GM21390 (cell line): ENCODE data around the gene AZU1.
"Not testable (repeated sequence)": the region's sequence is repeated elsewhere in the genome, so short reads cannot be mapped to it uniquely, and the experiment has no call there.

Experiments used
- ATAC-seq: cut with Tn5 transposase; IDR thresholded peaks from one replicate; pipeline ENCODE4 v1.9.1; 2021; ENCODE audit not compliant: unreplicated experiment

The AZU1 gene

DNA sequence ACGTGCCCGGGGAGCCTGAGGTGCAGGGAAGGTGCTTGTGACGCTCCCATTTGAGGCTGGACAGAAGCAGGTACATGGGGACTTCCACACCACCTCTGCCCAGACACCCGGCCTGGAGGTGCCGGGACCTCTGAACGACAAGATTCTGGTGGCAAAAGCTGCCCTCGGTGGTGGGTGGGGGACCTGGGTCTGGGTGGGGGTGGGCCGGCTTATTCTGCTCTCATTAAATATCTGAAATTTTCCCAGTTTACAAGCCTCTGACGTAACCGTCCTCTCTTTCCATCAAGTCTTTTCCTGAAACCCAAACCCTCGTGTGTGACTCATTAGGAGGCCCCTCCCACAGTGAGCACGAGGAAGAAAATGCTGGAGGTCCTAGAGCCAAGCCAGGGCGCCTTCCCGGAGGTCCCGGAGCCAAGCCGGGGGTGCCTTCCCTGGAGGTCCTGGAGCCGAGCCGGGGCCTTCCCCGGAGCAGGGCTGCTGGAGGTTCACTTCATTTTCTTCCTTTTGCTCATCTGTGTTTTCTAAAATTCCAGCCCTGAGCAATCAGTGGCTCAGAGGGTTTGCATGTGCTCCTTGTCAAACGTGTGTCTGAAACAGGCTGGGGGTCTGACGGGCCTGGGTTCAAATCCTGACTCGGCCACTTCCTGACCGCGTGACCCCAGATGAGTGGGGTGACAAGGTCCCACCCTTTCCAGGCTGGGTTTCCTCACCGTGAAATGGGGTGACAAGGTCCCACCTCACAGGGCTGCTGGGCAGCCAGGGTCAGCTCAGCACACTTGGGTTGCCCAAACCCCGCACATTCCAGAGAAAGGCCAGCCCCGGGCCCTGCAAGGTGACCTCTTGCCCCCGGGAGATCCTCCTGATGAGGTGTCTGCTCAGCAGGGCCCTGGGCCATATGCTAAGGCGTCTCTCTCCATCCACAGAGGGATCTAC is 41.9 kb downstream of the AZU1 start:
- ATAC-seq: no peak

GRCh38 chr19:870314-870713 is 42.7 kb downstream of the AZU1 start:
- no peak for ATAC-seq

DNA sequence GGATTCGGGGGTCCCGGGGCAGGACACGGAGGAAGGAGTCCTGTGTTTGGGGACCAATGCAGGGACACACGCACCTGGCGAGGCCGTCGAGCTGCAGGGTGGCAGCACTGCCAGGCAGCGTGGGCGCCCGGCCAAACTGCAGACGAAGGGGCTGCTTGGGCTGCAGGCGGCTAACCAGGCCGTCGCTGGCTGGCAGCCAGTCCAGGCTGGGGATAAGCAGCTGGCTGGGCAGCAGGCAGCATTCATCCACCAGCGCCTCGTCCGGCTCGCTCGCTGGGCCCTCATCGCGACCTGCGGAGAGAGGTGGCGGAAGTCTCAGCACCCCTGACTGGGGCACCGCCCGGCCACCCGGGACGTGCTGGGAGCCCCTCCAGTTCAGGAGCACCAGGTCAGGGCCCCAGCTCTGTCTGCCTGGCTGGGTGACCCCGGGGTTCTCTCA is 43.3 kb downstream of the AZU1 start:
- ATAC-seq: no peak

DNA sequence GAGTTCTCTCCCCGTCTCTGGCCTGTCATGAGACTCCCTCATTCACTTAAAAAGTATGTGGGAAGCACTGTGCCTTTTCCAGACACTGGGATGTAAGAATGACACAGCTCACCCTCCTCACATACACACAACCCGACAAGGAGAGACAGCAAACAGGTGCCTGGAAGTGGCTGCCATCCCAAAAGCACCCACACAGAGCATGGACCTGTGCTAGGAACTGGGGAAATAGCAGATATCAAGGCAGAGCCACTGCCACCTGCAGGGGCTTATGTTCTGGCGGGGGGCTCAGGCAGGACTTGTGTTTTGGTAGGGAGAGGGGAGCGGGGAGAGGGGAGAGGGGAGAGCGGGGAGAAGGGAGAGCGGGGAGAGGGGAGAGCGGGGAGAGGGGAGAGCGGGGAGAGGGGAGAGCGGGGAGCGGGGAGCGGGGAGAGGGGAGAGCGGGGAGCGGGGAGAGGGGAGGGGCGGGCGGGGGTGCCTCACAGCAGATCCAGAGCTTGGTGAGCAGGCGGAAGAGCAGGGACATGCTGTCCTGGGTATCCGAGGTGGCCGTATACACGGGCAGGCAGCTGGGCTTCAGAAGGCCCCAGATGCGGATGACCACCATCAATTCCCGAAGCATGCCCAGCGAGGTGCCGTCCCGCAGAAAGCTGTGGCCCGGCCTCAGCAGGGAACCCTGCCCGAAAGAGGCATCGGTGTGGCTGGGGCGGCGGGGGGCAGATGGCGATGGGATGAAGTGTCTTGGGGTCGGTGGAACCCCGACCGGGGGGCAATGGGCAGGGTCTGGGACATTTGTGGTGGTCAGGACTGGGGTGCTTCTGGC is 44.0 kb downstream of the AZU1 start:
- no peak for ATAC-seq

- ATAC-seq: no peak
Observed at GRCh38 chr19:872266-872951, 44.8 kb downstream of the AZU1 start.

- no peak for ATAC-seq
Observed at GRCh38 chr19:873084-873483, 45.4 kb downstream of the AZU1 start.

DNA sequence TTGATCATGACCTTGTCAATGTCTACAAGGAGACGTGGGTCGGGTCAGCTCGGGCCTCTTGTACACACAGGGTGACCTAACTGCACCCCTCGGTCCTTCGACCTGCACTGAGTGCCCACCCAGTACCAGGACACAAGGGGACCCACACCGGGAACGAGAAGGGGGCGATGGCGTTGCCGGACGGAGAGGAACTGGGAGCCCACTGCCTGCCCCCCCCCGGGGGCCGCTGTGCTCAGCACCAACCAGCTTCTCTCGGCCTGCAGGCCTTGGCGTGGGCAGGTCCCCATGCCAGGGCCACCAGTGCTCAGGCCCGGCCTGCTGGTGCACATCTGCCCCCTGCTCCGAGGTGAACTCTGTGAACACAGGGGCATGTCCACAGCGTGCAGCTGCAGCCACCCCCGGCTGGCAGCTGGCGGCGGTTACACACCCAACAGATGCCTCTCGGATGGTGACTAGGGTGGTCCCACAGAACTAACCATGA is 46.0 kb downstream of the AZU1 start:
- no peak for ATAC-seq

DNA sequence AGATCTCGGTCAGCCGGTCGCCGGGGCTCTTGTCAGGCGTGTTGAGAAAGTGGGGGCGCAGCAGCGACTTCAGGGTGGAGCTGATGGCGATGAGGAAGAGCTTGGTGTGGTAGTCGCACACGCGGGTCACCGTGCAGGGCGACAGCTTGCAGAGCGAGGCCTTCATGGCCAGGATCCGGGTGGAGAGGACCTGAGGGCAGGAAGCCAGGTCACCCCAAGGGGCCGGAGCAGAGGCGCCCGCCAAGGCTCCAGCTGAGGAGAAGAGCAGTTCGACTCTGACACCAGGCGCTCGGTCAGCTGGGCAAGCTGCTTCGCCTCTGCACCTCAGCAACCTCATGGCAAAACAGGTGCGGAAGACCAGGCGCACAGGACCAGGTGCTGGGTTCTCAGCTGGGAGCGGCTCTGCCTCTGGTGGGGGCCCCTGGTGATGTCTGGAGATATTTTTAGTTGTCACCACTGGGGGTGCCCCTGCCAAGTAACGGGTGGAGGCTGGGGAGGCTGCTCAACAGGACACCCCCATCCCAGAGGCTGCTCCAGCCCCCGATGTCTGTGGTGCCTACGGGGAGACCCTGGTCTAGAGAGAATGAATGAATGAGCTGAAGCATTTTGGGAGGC is 47.7 kb downstream of the AZU1 start:
- no peak for ATAC-seq

DNA sequence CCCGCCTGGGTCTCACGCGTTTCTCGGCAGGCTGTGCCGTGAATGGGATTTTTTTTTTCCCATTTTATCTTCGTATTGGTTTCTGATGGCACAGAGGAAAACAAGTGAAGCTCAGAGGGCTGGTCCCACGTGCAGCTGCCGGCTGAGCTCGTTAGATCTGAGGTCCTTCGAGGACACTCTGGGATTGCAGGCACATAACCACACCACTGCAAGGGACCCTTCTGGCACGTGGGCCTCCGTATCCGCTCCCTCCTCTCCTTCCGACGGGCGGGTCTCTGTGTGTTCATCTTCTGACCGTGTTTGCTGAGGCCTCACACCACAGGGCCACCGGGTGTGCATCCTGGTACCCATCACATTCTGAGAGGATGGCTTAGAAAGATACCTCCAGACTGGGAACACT is 48.5 kb downstream of the AZU1 start:
- no peak for ATAC-seq

- ATAC-seq: no peak
Observed at GRCh38 chr19:876780-877314, 49.2 kb downstream of the AZU1 start.

DNA sequence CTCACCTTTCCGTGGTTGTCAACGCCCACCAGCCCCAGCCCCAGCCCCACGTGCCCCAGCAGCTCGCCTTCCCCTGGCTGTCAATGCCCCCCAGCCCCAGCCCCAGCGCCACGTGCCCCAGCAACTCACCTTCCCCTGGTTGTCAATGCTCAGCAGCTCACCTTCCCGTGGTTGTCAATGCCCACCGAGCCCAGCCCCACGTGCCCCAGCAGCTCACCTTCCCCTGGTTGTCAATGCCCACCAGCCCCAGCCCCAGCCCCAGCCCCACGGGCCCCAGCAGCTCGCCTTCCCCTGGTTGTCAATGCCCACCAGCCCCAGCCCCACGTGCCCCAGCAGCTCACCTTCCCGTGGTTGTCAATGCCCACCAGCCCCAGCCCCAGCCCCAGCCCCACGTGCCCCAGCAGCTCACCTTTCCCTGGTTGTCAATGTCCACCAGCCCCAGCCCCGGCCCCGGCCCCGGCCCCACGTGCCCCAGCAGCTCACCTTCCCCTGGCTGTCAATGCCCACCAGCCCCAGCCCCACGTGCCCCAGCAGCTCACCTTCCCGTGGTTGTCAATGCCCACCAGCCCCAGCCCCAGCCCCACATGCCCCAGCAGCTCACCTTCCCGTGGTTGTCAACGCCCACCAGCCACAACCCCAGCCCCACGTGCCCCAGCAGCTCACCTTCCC is 50.5 kb downstream of the AZU1 start:
- not testable (repeated sequence) for ATAC-seq

- not testable (repeated sequence) for ATAC-seq
Observed at GRCh38 chr19:878751-879561, 51.3 kb downstream of the AZU1 start.

DNA sequence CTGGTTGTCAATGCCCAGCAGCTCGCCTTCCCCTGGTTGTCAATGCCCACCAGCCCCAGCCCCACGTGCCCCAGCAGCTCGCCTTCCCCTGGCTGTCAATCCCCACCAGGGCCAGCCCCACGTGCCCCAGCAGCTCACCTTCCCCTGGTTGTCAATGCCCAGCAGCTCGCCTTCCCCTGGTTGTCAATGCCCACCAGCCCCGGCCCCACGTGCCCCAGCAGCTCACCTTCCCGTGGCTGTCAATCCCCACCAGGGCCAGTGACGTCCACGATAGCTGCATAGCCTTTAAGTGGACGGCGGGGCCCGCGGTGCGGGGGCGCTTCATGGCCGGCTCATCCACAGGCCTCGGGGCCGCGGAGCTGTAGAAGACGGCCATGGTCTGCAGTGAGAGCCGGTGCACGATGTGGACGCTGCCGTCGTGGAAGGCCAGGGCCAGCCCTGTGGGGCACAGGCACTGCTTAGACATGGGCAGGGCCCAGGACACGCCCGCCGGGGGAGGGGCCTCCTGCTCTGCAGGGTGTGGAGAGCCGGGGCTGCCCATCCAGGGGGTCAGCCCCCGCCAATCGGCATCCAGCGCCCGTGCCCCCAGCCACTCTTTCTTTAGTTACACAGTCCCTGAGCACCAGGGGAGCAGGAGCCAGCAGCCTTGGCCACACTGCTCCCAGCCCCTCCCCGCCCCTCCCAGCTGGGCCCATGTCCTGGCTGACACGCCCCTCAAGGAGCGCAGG is 52.2 kb downstream of the AZU1 start:
- no peak for ATAC-seq
